ENCODE measurements around the gene IL24.
"Not testable (repeated sequence)": the region's sequence is repeated elsewhere in the genome, so short reads cannot be mapped to it uniquely, and the experiment has no call there.

DNA sequence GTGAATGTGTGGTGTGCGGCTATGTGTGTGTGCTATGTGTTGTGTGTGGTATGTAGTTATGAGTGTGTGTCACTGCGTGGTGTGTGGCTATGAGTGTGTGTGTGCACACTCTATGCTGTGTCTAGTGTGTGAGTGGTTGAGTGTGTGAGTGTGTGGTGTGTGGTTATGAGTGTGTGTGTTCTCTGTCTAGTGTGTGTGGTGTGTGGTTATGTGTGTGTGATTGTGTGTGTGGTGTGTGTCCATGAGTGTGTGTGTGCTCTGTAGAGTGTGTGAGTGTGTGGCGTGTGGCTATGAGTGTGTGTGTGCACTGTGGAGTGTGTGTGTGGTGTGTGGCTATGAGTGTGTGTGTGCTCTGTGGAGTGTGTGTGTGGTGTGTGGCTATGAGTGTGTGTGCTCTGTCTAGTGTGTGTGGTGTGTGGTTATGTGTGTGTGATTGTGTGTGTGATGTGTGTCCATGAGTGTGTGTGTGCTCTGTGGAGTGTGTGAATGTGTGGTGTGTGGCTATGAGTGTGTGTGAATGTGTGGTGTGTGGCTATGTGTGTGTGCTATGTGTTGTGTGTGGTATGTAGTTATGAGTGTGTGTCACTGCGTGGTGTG, 26.8 kb downstream of the IL24 start:
- TF ChIP-seq, protein P1, sequence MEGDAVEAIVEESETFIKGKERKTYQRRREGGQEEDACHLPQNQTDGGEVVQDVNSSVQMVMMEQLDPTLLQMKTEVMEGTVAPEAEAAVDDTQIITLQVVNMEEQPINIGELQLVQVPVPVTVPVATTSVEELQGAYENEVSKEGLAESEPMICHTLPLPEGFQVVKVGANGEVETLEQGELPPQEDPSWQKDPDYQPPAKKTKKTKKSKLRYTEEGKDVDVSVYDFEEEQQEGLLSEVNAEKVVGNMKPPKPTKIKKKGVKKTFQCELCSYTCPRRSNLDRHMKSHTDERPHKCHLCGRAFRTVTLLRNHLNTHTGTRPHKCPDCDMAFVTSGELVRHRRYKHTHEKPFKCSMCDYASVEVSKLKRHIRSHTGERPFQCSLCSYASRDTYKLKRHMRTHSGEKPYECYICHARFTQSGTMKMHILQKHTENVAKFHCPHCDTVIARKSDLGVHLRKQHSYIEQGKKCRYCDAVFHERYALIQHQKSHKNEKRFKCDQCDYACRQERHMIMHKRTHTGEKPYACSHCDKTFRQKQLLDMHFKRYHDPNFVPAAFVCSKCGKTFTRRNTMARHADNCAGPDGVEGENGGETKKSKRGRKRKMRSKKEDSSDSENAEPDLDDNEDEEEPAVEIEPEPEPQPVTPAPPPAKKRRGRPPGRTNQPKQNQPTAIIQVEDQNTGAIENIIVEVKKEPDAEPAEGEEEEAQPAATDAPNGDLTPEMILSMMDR (conservative IDR thresholded peaks at IDR 0.05) = not testable (repeated sequence)
- not testable (repeated sequence) for TF ChIP-seq ZFX (IDR thresholded peaks at IDR 0.05)
